Common myeloid progenitor, CD34-positive (primary cell): Measurements from ENCODE around the gene SMAD2.

Source experiments
- CTCF ChIA-PET: fragments of 350-600 bp; sonication (Branson Sonifier 250); formaldehyde crosslinking; loops from one replicate; lab custom pipeline; 2021; ENCODE audit warnings: antibody characterized with exemption; lab: Charles Lee
- POLR2A ChIA-PET: fragments of 350-600 bp; sonication (Branson Sonifier 250); formaldehyde crosslinking; loops from one replicate; lab custom pipeline; 2021; ENCODE audit warnings: antibody characterized with exemption; lab: Charles Lee
- DNase-seq, 3 donors: peaks; one replicate each; pipeline versions ENCODE4 v3.0.0 to v3.0.0-alpha.2; 2013
- H3K27ac ChIP-seq, 2 experiments: 1 replicate in 1 of 2; 2 replicates in 1 of 2; pipeline ENCODE4 v1.7.0; 2013; ENCODE audit warnings: inconsistent platforms in 2 of 2, low read length in 2 of 2, mild to moderate bottlenecking in 2 of 2, low read depth in 1 of 2, moderate library complexity in 1 of 2; ENCODE audit not compliant: severe bottlenecking in 2 of 2, insufficient read depth in 1 of 2, poor library complexity in 1 of 2
- H3K27me3 ChIP-seq, 5 experiments: replicated peaks in 2 of 5; 1 replicate in 3 of 5; 2 replicates in 2 of 5; pipeline versions ENCODE4 v1.6.1 to v1.7.0; 2013; ENCODE audit warnings: low read length in 4 of 5, mild to moderate bottlenecking in 2 of 5, moderate library complexity in 2 of 5, inconsistent platforms in 1 of 5; ENCODE audit not compliant: insufficient read depth in 5 of 5, control insufficient read depth in 4 of 5
- H3K36me3 ChIP-seq, 4 experiments: 1 replicate in 2 of 4; 2 replicates in 2 of 4; pipeline versions ENCODE4 v1.6.1 to v1.7.0; 2013; ENCODE audit warnings: low read length in 3 of 4, control low read depth in 1 of 4, mild to moderate bottlenecking in 1 of 4; ENCODE audit not compliant: control insufficient read depth in 4 of 4, insufficient read depth in 4 of 4
- H3K4me1 ChIP-seq, 4 experiments: 1 replicate in 3 of 4; 2 replicates in 1 of 4; pipeline versions ENCODE4 v1.6.1 to v1.7.1; 2013; ENCODE audit warnings: low read length in 3 of 4, mild to moderate bottlenecking in 3 of 4, control low read depth in 1 of 4, inconsistent platforms in 1 of 4, moderate library complexity in 1 of 4; ENCODE audit not compliant: control insufficient read depth in 4 of 4, insufficient read depth in 4 of 4; ENCODE audit errors: control extremely low read depth in 1 of 4
- H3K4me3 ChIP-seq, 7 experiments: 1 replicate in 4 of 7; 2 replicates in 3 of 7; pipeline versions ENCODE4 v1.5.1 to v1.7.0; 2013; ENCODE audit warnings: mild to moderate bottlenecking in 7 of 7, low read length in 6 of 7, moderate library complexity in 6 of 7, inconsistent platforms in 2 of 7, low read depth in 2 of 7, control low read depth in 1 of 7; ENCODE audit not compliant: insufficient read depth in 4 of 7, control insufficient read depth in 1 of 7; ENCODE audit errors: extremely low read depth in 1 of 7
- H3K9me3 ChIP-seq, 5 experiments: 1 replicate in 4 of 5; 2 replicates in 1 of 5; pipeline versions ENCODE4 v1.6.1 to v1.7.1; 2013; ENCODE audit warnings: low read length in 4 of 5, mild to moderate bottlenecking in 2 of 5, inconsistent platforms in 1 of 5, low read depth in 1 of 5, moderate library complexity in 1 of 5; ENCODE audit not compliant: control insufficient read depth in 4 of 5, insufficient read depth in 2 of 5; ENCODE audit errors: control extremely low read depth in 1 of 5
- WGBS: methylation state at CpG from one replicate; pipeline ENCODE4 v1.1.5; 2013; ENCODE audit not compliant: insufficient coverage; 5-methylcytosine and 5-hydroxymethylcytosine counted together

Gene SMAD2

DNA sequence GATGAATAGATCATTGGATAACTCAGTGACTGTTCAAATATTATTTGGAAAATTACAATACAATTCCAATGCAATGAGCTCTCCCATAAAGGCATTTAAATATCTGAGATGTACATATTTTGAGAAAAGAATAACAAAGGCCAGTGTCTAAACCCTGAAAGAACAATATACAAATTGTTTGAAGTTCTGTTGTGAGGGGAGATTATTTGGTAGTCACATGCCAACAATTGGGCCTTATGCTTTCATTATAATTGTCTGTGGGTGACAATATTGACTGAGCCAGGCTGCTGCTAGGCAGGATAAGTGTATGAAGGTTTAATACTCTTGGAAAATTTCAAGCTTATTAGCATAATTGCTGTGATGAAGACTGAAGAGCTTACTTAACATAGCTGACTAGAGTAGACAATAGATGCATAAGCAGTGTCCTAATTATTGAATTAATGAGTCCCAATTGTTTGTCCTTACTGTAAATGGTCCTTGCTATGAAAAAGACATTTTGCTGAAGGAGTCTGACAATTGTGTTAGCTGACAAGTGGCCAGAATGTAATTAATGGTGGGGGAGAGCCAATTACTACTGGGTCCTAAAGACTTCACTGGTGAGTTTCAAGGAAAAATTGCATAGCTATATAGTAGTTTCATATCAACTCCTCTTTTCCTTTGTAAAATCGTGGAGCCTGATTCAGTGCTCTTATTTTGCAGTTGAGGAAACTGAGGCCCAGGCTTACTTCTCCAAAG lies 5.0 kb upstream of the SMAD2 start:
- no peak for DNase-seq
- WGBS = no CpG with 5 or more reads among the region's 1 CpG
- Histone ChIP-seq H3K36me3 (no peaks in the 10 kb centered on the region), H3K4me1 (peaks cover 16 to 58% (median 27%) of the 10 kb centered on the region in 4 experiments), H3K27ac (no peak overlapping the region), H3K27me3 (no peaks in the 10 kb centered on the region), H3K9me3 (no peaks in the 10 kb centered on the region), H3K4me3 (peak overlapping the region in 1 of 7 experiments; percentile 4)
- ChIA-PET POLR2A (no interaction called here), CTCF (interaction anchor here (0.9 to 2.5 kb wide), 4 partner anchors 18 to 74 kb away, joined by 3 to 5 read pairs (median 4); no protein-coding TSS in a partner anchor)

DNA sequence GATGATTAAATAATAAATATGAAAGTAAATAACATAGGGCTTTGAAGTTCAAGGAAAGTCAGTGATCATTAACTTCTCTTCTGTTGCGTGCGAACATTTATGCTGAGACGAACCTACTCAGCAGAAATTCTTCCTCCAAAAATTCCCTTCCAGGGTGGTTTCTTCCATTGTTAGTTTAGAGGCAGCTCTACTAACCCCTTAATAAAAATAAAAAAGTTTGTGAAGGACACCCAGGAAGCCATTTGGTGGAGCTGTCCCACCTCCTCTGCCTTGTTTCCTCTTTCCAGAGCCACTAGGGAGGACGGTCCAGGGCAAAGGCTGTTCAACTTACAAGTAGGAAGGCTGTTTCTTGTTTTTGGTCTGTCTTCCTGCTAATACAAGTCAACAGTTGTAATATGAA lies 2.1 kb upstream of the SMAD2 start:
- H3K9me3 ChIP-seq = no peaks in the 10 kb centered on the region
- WGBS = 91% methylated on average over 3 of the region's 4 CpGs
- H3K4me3 ChIP-seq = no peak overlapping the region
- ChIA-PET POLR2A (no interaction called here), CTCF (interaction anchor here (0.8 to 2.5 kb wide), 3 partner anchors 21 to 85 kb away, joined by 3 to 5 read pairs (median 3); no protein-coding TSS in a partner anchor)
- H3K27me3 ChIP-seq = no peaks in the 10 kb centered on the region
- no peak for DNase-seq
- H3K4me1 ChIP-seq = peaks cover 14 to 67% (median 42%) of the 10 kb centered on the region in 4 experiments
- H3K27ac ChIP-seq = no peak overlapping the region
- H3K36me3 ChIP-seq = no peaks in the 10 kb centered on the region

DNA sequence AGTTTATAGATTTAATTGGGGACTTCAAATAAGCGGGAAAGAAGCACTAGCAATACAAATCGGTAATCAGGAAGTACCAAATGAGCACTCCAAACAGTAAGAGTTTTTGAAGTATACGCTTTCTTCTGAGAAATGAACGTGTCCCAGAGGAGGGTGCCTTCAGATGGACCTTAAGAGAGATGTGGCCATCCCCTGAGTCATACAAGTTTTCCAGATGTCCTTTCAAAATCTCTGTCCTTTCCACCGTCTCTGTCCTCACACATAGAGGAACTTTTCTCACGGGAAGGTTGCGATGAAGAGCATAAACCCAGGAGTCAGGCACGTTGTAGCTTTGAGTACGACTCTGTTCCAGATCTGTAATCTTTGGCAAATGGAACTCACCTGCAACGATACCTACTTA lies 1.7 kb upstream of the SMAD2 start:
- WGBS = 85% methylated on average over 6 of the region's 10 CpGs
- ChIA-PET CTCF (interaction anchor here (0.8 kb wide), 1 partner anchor 65 kb away, joined by 3 read pairs; no protein-coding TSS in a partner anchor), POLR2A (no interaction called here)
- Histone ChIP-seq H3K27me3 (no peaks in the 10 kb centered on the region), H3K9me3 (no peaks in the 10 kb centered on the region), H3K4me3 (peak overlapping the region in 2 of 7 experiments; percentile 59 to 89), H3K36me3 (no peaks in the 10 kb centered on the region), H3K4me1 (peaks cover 11 to 66% (median 39%) of the 10 kb centered on the region in 4 experiments), H3K27ac (peak overlapping the region in 1 of 2 experiments; percentile 84)
- no peak for DNase-seq

DNA sequence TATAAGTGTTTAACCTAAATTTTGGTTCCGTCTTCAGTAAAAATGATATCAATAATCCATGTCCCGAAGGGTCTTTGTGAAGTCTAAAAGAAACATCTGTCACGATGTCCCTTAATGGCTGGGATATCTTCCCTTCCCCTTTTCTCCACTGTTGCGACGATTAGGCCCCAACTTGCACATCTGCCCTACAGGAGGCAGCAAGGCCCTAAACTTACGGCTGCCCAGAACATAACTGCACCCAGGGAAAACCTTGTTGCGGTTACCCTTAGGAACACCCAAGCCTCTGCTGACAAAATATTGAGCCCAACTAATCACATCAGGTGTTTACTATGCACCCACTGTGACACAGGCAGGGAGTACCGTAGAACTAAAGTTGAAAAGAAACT lies 1.3 kb upstream of the SMAD2 start:
- CTCF ChIA-PET = interaction anchor here (0.8 kb wide), 1 partner anchor 66 kb away, joined by 3 read pairs; no protein-coding TSS in a partner anchor
- no peaks in the 10 kb centered on the region for H3K27me3 ChIP-seq
- H3K4me1 ChIP-seq = peaks cover 9 to 65% (median 35%) of the 10 kb centered on the region in 4 experiments
- H3K9me3 ChIP-seq = no peaks in the 10 kb centered on the region
- H3K27ac ChIP-seq = peak overlapping the region; percentile 37 to 84
- DNase-seq = peak; percentile 60 to 76 (median 68)
- H3K36me3 ChIP-seq = no peaks in the 10 kb centered on the region
- WGBS = 21% methylated on average over 6 of the region's 8 CpGs
- peak overlapping the region in 6 of 7 experiments; percentile 59 to 94 (median 73) for H3K4me3 ChIP-seq
- POLR2A ChIA-PET = no interaction called here

DNA sequence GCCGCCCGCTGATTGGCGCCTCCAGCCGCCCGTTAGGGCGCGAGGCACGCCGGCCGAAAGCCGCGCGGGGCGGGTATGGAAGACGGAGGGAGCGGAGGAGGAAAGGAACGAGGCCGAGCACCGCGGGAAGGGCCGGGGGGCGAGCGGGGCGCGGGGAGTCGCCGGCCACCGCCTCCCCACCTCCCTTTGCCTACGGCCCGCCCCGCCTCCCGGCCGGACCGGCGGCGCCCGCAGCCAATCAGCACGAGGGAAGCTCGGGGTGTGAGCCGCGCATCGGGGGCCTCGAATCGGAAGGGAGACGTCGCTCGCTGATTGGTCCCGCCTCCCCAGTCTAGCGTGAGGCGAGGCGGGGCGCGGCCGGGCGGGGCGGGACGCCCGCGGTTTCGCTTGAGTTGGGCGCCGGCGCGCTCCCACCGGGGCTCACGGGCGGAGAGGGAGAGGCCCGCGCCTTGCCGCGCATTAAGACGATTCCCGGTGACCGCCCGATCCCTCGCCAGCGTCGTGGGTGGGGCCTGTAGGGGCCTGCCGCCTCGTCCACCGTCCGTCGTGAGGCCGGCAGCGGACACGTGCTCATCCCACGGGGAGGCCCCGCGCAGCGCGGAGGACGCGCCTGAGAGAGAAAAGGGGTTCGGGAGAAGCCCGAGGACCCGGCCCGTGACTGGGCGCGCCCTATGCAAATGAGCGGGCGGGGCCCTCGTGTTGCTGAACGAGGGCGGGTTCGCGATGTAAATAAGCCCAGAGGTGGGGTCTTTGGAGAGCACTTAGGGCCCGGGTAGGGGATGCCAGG lies 665 bp upstream of the SMAD2 start:
- Histone ChIP-seq H3K4me3 (peak overlapping the region; percentile 59 to 94 (median 80)), H3K9me3 (no peaks in the 10 kb centered on the region), H3K36me3 (no peaks in the 10 kb centered on the region), H3K27me3 (no peaks in the 10 kb centered on the region), H3K4me1 (peaks cover 7 to 65% (median 32%) of the 10 kb centered on the region in 4 experiments), H3K27ac (peak overlapping the region; percentile 71 to 84)
- WGBS = under 1% methylated on average over 63 of the region's 107 CpGs
- CTCF ChIA-PET = no interaction called here
- POLR2A ChIA-PET = no interaction called here
- DNase-seq = peak; percentile 94 to 97 (median 97)

DNA sequence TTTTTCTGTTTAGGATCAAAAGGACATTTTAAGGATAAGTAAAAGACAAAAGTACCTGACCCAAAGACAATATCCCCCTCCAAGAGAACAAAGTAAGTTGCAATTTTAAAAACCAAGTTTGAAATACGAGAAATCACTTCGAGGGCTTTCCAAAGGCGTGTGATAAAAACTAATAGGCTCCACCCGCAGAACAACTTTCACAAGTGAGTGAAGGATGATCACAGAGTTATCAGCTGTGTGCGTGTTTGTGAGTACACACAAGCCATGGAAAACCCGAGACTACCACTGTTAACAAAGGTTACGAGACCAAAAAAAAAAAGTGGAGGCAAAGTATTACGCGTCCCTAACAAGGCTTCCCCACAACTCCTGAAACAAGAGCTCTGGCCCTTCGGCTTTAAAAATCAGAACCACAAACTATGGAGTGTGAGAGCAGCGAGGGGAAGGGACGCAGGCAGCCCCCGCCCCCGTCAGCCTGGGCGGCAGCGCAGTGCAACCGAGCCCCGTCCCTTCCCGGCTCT lies 719 bp downstream of the SMAD2 start:
- Histone ChIP-seq H3K4me1 (peaks cover 7 to 64% (median 31%) of the 10 kb centered on the region in 4 experiments), H3K27ac (peak overlapping the region; percentile 42 to 88), H3K36me3 (no peaks in the 10 kb centered on the region), H3K27me3 (no peaks in the 10 kb centered on the region), H3K4me3 (peak overlapping the region; percentile 80 to 94 (median 89)), H3K9me3 (no peaks in the 10 kb centered on the region)
- no peak for DNase-seq
- ChIA-PET CTCF (interaction anchor here (0.6 kb wide), 1 partner anchor 76 kb away, joined by 4 read pairs; no protein-coding TSS in a partner anchor), POLR2A (no interaction called here)
- 0% methylated on average over 7 of the region's 19 CpGs for WGBS
